GM04503 (cell line): Measurements from ENCODE around the gene MYO5B.
A peak's percentile ranks its signal among the peaks of the same experiment; 100 is the strongest.

Experiments
- DNase-seq: peaks from one replicate; pipeline ENCODE4 v3.0.0-alpha.2; 2012; ENCODE audit warnings: low read depth

The MYO5B gene

GRCh38 chr18:50011813-50012435 lies 183.0 kb downstream of the MYO5B start:
- DNase-seq, result peak; percentile 21

- DNase-seq, result no peak
Observed at GRCh38 chr18:50009773-50010335, 185.1 kb downstream of the MYO5B start.

GRCh38 chr18:50008306-50008705 lies 186.6 kb downstream of the MYO5B start:
- DNase-seq, result no peak

- DNase-seq, result no peak
Observed at GRCh38 chr18:50006470-50007046, 188.4 kb downstream of the MYO5B start.

- DNase-seq, result no peak
Observed at GRCh38 chr18:50004013-50004412, 190.9 kb downstream of the MYO5B start.

- DNase-seq, result no peak
Observed at GRCh38 chr18:50002781-50003180, 192.2 kb downstream of the MYO5B start.

- DNase-seq, result no peak
Observed at GRCh38 chr18:50000227-50000626, 194.7 kb downstream of the MYO5B start.

- DNase-seq, result no peak
Observed at GRCh38 chr18:49999128-49999527, 195.8 kb downstream of the MYO5B start.

- DNase-seq, result no peak
Observed at GRCh38 chr18:49997558-49997957, 197.4 kb downstream of the MYO5B start.

GRCh38 chr18:49994410-49994809 lies 200.5 kb downstream of the MYO5B start:
- DNase-seq, result no peak

GRCh38 chr18:49993299-49993698 lies 201.6 kb downstream of the MYO5B start:
- DNase-seq, result no peak

GRCh38 chr18:49988733-49989132 lies 206.2 kb downstream of the MYO5B start:
- DNase-seq, result no peak

- no peak for DNase-seq
Observed at GRCh38 chr18:49988101-49988500, 206.8 kb downstream of the MYO5B start.

GRCh38 chr18:49985236-49985635 lies 209.7 kb downstream of the MYO5B start:
- no peak for DNase-seq

- no peak for DNase-seq
Observed at GRCh38 chr18:49980896-49981295, 214.1 kb downstream of the MYO5B start.

GRCh38 chr18:49976795-49977560 lies 218.0 kb downstream of the MYO5B start:
- no peak for DNase-seq

GRCh38 chr18:49976001-49976400 lies 218.9 kb downstream of the MYO5B start:
- no peak for DNase-seq

GRCh38 chr18:49974079-49974478 lies 220.9 kb downstream of the MYO5B start:
- DNase-seq, result no peak

- DNase-seq, result no peak
Observed at GRCh38 chr18:49973592-49973991, 221.4 kb downstream of the MYO5B start.

- no peak for DNase-seq
Observed at GRCh38 chr18:49972535-49972934, 222.4 kb downstream of the MYO5B start.

GRCh38 chr18:49971462-49971861 lies 223.5 kb downstream of the MYO5B start:
- no peak for DNase-seq

- DNase-seq, result no peak
Observed at GRCh38 chr18:49970319-49970718, 224.6 kb downstream of the MYO5B start.
